ENCODE data around the gene SDC3.

- TF ChIP-seq, protein P1, sequence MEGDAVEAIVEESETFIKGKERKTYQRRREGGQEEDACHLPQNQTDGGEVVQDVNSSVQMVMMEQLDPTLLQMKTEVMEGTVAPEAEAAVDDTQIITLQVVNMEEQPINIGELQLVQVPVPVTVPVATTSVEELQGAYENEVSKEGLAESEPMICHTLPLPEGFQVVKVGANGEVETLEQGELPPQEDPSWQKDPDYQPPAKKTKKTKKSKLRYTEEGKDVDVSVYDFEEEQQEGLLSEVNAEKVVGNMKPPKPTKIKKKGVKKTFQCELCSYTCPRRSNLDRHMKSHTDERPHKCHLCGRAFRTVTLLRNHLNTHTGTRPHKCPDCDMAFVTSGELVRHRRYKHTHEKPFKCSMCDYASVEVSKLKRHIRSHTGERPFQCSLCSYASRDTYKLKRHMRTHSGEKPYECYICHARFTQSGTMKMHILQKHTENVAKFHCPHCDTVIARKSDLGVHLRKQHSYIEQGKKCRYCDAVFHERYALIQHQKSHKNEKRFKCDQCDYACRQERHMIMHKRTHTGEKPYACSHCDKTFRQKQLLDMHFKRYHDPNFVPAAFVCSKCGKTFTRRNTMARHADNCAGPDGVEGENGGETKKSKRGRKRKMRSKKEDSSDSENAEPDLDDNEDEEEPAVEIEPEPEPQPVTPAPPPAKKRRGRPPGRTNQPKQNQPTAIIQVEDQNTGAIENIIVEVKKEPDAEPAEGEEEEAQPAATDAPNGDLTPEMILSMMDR (IDR thresholded peaks at IDR 0.05): no peak
- no peak for TF ChIP-seq POLR2A (IDR thresholded peaks at IDR 0.05)
These were observed 31.9 kb downstream of the SDC3 start for GRCh38 chr1:30876451-30877204.
